Neural cell (in vitro differentiated cells): Measurements from ENCODE around the gene ANGPTL2. TPM values are rescaled to one million over a fixed set of nuclear protein-coding genes. Genes with fewer than 3 reads are reported as not detected.

Experiments
- H2AFZ ChIP-seq: fragments of 200-600, 300-800 bp; sonication (generic), shearing (Covaris generic); 2 replicates; pipeline ENCODE4 v1.6.0; 2014; ENCODE audit warnings: low read depth, mild to moderate bottlenecking, antibody characterized with exemption, low read length, moderate library complexity
- H3F3A ChIP-seq: fragments of 200-600 bp; shearing (Covaris generic); 2 replicates; pipeline ENCODE4 v1.6.1; 2016; ENCODE audit warnings: mild to moderate bottlenecking, moderate library complexity, mixed read lengths, antibody characterized with exemption, low read length; ENCODE audit not compliant: insufficient read depth, poor library complexity, severe bottlenecking
- H3K27ac ChIP-seq: fragments of 200-600, 300-800 bp; sonication (generic), shearing (Covaris generic); 2 replicates; pipeline ENCODE4 v1.5.1; 2014; ENCODE audit warnings: mild to moderate bottlenecking, low read length, moderate library complexity
- H3K27me3 ChIP-seq: fragments of 300-800, 200-600 bp; sonication (generic), shearing (Covaris generic); 2 replicates; pipeline ENCODE4 v1.6.0; 2014; ENCODE audit warnings: mild to moderate bottlenecking, low read depth, low read length, moderate library complexity; ENCODE audit not compliant: insufficient read depth
- H3K36me3 ChIP-seq: fragments of 300-800, 200-600 bp; sonication (generic), shearing (Covaris generic); 2 replicates; pipeline ENCODE4 v1.5.1; 2014; ENCODE audit warnings: mild to moderate bottlenecking, antibody characterized with exemption, low read length, moderate library complexity; ENCODE audit not compliant: insufficient read depth
- H3K4me2 ChIP-seq: fragments of 300-800, 200-600 bp; sonication (generic), shearing (Covaris generic); 2 replicates; pipeline ENCODE4 v1.6.0; 2014; ENCODE audit warnings: mild to moderate bottlenecking, low read length
- H3K4me3 ChIP-seq: fragments of 300-800, 200-600 bp; sonication (generic), shearing (Covaris generic); 2 replicates; pipeline ENCODE4 v1.5.1; 2014; ENCODE audit warnings: mild to moderate bottlenecking, low read length, moderate library complexity
- H3K79me2 ChIP-seq: fragments of 200-600 bp; shearing (Covaris generic); replicated peaks from 2 replicates; pipeline ENCODE4 v1.6.0; 2014; ENCODE audit warnings: mild to moderate bottlenecking, low read length, moderate library complexity; ENCODE audit not compliant: insufficient read depth
- H3K9ac ChIP-seq: fragments of 300-800, 200-600 bp; sonication (generic), shearing (Covaris generic); 2 replicates; pipeline ENCODE4 v1.6.1; 2016; ENCODE audit warnings: mild to moderate bottlenecking, low read length, mixed read lengths
- H3K9me2 ChIP-seq: fragments of 200-600 bp; shearing (Covaris generic); 2 replicates; pipeline ENCODE4 v1.6.1; 2016; ENCODE audit warnings: mild to moderate bottlenecking, low read length, mixed read lengths; ENCODE audit not compliant: insufficient read depth
- H3K9me3 ChIP-seq: fragments of 200-600, 300-800 bp; sonication (generic), shearing (Covaris generic); 2 replicates; pipeline ENCODE4 v1.6.1; 2016; ENCODE audit warnings: mild to moderate bottlenecking, mixed run types, low read length, moderate library complexity, mixed read lengths
- H4K20me1 ChIP-seq: fragments of 200-600 bp; shearing (Covaris generic); 2 replicates; pipeline ENCODE4 v1.6.1; 2016; ENCODE audit warnings: mild to moderate bottlenecking, mixed run types; ENCODE audit not compliant: insufficient read depth
- CTCF ChIP-seq: fragments of 450-650 bp; IDR thresholded peaks from 2 replicates; pipeline ENCODE4 v1.5.1; 2014; ENCODE audit warnings: antibody characterized with exemption, mild to moderate bottlenecking, moderate library complexity; ENCODE audit not compliant: poor library complexity, severe bottlenecking
- EP300 ChIP-seq: fragments of 450-650 bp; conservative IDR thresholded peaks from 2 replicates; pipeline ENCODE4 v1.6.1; 2014; ENCODE audit warnings: antibody characterized with exemption, mild to moderate bottlenecking, moderate library complexity; ENCODE audit not compliant: poor library complexity, severe bottlenecking
- EZH2 ChIP-seq: fragments of 200-600, 300-800 bp; shearing (Covaris generic), sonication (generic); IDR thresholded peaks from 2 replicates; pipeline ENCODE4 v1.6.1; 2014; ENCODE audit warnings: antibody characterized with exemption, low read length, borderline replicate concordance, mild to moderate bottlenecking; ENCODE audit not compliant: insufficient read depth, poor library complexity, severe bottlenecking
- MXI1 ChIP-seq: fragments of 450-650 bp; conservative IDR thresholded peaks from 2 replicates; pipeline ENCODE4 v1.6.1; 2014; ENCODE audit warnings: antibody characterized with exemption, mild to moderate bottlenecking; ENCODE audit not compliant: poor library complexity, severe bottlenecking
- POLR2AphosphoS5 ChIP-seq: IDR thresholded peaks from 2 replicates; pipeline ENCODE4 v1.6.1; 2012
- RAD21 ChIP-seq: fragments of 450-650 bp; conservative IDR thresholded peaks from 2 replicates; pipeline ENCODE4 v1.6.1; 2014; ENCODE audit warnings: antibody characterized with exemption, mild to moderate bottlenecking, moderate library complexity
- REST ChIP-seq: IDR thresholded peaks from 2 replicates; pipeline ENCODE4 v1.6.1; 2012; ENCODE audit warnings: borderline replicate concordance
- SMC3 ChIP-seq: fragments of 450-650 bp; conservative IDR thresholded peaks from 2 replicates; pipeline ENCODE4 v1.6.1; 2014; ENCODE audit warnings: antibody characterized with exemption, mild to moderate bottlenecking, moderate library complexity; ENCODE audit not compliant: poor library complexity
- TAF1 ChIP-seq: IDR thresholded peaks from 2 replicates; pipeline ENCODE4 v1.6.1; 2012; ENCODE audit warnings: low read depth
- polyA plus RNA-seq: library from polyadenylated mRNA; depleted of rRNA; stranded (reverse); fragments of >200 nt; gene quantifications from 2 replicates; pipeline ENCODE4 v1.2.3, GENCODE V29; 2014

The ANGPTL2 gene
- polyA plus RNA-seq, 1 donor from 2014 or later, result not detected

DNA sequence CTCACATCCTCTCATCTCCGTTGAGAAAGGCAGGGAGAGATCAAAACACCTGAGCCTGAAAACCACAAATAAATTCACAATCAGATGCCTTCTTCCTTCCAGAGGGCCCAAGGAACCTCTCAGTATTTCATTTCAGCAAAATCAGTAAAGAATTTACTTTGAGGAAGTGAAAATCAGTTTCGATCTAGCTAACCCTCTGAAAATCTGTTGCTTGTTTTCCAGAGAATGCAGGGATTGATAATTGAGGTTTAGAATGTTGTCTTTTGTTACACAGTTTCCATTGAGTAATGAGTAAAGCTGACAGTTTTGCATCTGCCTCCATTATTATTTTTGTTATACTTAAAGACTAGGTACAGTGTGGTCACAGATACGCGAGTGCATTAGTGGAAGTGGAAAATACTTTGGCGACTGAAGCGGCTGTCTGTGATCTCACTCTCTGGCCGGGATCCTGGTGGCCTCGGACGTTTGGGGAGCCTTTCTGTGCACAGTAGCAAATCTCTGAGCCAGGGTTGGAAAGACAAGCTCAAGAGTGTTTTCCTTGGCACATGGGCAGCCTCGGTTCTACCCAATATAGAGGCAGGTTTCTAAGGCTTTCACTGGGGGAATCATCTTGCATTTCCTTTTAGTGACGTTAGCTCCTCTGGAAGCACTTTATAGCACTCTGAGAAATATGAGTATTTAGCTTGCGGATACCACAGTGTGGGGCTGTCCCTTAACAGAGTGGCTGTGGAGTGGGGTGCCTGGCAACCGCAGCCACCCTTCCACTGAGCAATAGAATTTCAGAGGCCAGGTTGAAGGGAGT lies 32.2 kb upstream of the ANGPTL2 start:
- Histone ChIP-seq H3K9me3 (no peaks in the 10 kb centered on the region), H3K36me3 (no peaks in the 10 kb centered on the region), H3K4me2 (no peak overlapping the region), H3K27me3 (no peaks in the 10 kb centered on the region), H4K20me1 (no peaks in the 10 kb centered on the region), H3K79me2 (no peaks in the 10 kb centered on the region), H3K4me3 (no peak overlapping the region), H3K9me2 (no peaks in the 10 kb centered on the region), H3K9ac (no peak overlapping the region), H2AFZ (no peak overlapping the region), H3K27ac (no peak overlapping the region), H3F3A (no peaks in the 10 kb centered on the region)
- TF ChIP-seq TAF1 (no peak), EZH2 (no peak), EP300 (no peak), CTCF (no peak), RAD21 (no peak), REST (no peak), MXI1 (no peak), POLR2AphosphoS5 (no peak), SMC3 (no peak)

DNA sequence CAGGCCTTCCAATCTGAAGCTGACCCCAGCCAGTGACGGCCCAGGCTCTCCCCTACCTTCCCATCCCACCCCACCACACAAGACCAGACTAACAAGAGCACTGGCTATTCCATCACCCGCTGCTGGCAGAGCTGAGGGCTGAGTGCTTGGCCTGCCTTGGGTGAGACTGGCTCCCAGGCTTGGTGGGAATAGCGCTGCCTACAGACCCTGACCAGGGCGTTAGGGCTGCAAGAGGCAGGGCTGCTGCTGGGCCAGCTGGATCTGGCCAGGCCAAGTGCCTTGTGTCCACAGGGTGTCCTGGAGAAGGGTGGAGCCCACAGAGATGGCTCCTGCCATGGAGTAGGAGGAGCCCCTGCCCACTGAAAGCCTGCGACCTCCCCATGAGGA lies 31.6 kb upstream of the ANGPTL2 start:
- Histone ChIP-seq H3K4me2 (no peak overlapping the region), H3K27ac (no peak overlapping the region), H3K4me3 (no peak overlapping the region), H3K9me3 (no peaks in the 10 kb centered on the region), H3K9ac (no peak overlapping the region), H4K20me1 (no peaks in the 10 kb centered on the region), H3K27me3 (no peaks in the 10 kb centered on the region), H2AFZ (no peak overlapping the region), H3F3A (no peaks in the 10 kb centered on the region), H3K79me2 (no peaks in the 10 kb centered on the region), H3K9me2 (no peaks in the 10 kb centered on the region), H3K36me3 (no peaks in the 10 kb centered on the region)
- no peak for TF ChIP-seq EP300
- no peak for TF ChIP-seq SMC3
- no peak for TF ChIP-seq MXI1
- no peak for TF ChIP-seq RAD21
